GM18519 (cell line): ENCODE results near the gene SLC27A6.
"Not testable (repeated sequence)": the region's sequence is repeated elsewhere in the genome, so short reads cannot be mapped to it uniquely, and the experiment has no call there.

Experiments
- ATAC-seq: cut with Tn5 transposase; IDR thresholded peaks from one replicate; pipeline ENCODE4 v1.9.1; 2021; ENCODE audit warnings: mild to moderate bottlenecking, moderate library complexity; ENCODE audit not compliant: unreplicated experiment, low FRiP score

The SLC27A6 gene

GRCh38 chr5:128965011-128965637, at the start of gene SLC27A6:
Gene SLC27A6 (plus strand): TSS chr5:128965488. CDS start chr5:128966138, 650 bp downstream.
- ATAC-seq: no peak

GRCh38 chr5:128919542-128919941, 45.7 kb upstream of the SLC27A6 start:
- no peak for ATAC-seq

GRCh38 chr5:128920345-128921215, 44.7 kb upstream of the SLC27A6 start:
- no peak for ATAC-seq

- ATAC-seq: no peak
Measured at GRCh38 chr5:128924299-128924698, 41.0 kb upstream of the SLC27A6 start.

- no peak for ATAC-seq
Measured at GRCh38 chr5:128925973-128926372, 39.3 kb upstream of the SLC27A6 start.

GRCh38 chr5:128927644-128928043, 37.6 kb upstream of the SLC27A6 start:
- ATAC-seq: no peak

GRCh38 chr5:128932232-128932631, 33.1 kb upstream of the SLC27A6 start:
- not testable (repeated sequence) for ATAC-seq

GRCh38 chr5:128943100-128943499, 22.2 kb upstream of the SLC27A6 start:
- ATAC-seq: not testable (repeated sequence)

GRCh38 chr5:128949847-128950546, 15.3 kb upstream of the SLC27A6 start:
- no peak for ATAC-seq

GRCh38 chr5:128951301-128951700, 14.0 kb upstream of the SLC27A6 start:
- ATAC-seq: not testable (repeated sequence)

- no peak for ATAC-seq
Measured at GRCh38 chr5:128956164-128956563, 9.1 kb upstream of the SLC27A6 start.

GRCh38 chr5:128962211-128962610, 3.1 kb upstream of the SLC27A6 start:
- no peak for ATAC-seq

GRCh38 chr5:128965638-128966302, 482 bp downstream of the SLC27A6 start:
- ATAC-seq: no peak

GRCh38 chr5:128966375-128966774, 1.1 kb downstream of the SLC27A6 start:
- ATAC-seq: no peak

GRCh38 chr5:128966846-128967245, 1.6 kb downstream of the SLC27A6 start:
- no peak for ATAC-seq

GRCh38 chr5:128973244-128973643, 8.0 kb downstream of the SLC27A6 start:
- ATAC-seq: no peak

GRCh38 chr5:128974567-128974966, 9.3 kb downstream of the SLC27A6 start:
- ATAC-seq: no peak

GRCh38 chr5:128979761-128980160, 14.5 kb downstream of the SLC27A6 start:
- no peak for ATAC-seq

GRCh38 chr5:128980917-128981316, 15.6 kb downstream of the SLC27A6 start:
- no peak for ATAC-seq

- ATAC-seq: no peak
Measured at GRCh38 chr5:128984480-128984879, 19.2 kb downstream of the SLC27A6 start.

GRCh38 chr5:128988476-128988875, 23.2 kb downstream of the SLC27A6 start:
- ATAC-seq: no peak
